Cardiac fibroblast (primary cell): ENCODE data around the gene TTLL7.

Source experiments
- DNase-seq, 2 donors: peaks; one replicate each; pipeline versions ENCODE4 v3.0.0 to v3.0.0-alpha.2; 2010; ENCODE audit warnings: low read depth in 2 of 2
- H3K4me3 ChIP-seq, 2 donors: replicated peaks in 1 of 2; 1 replicate in 1 of 2; 2 replicates in 1 of 2; pipeline ENCODE4 v1.5.1; 2011; ENCODE audit warnings: low read depth in 2 of 2, low read length in 2 of 2, mild to moderate bottlenecking in 2 of 2, moderate library complexity in 1 of 2
- CTCF ChIP-seq: IDR thresholded peaks from one replicate; pipeline ENCODE4 v1.5.1; 2011; ENCODE audit warnings: low read depth, mild to moderate bottlenecking, low read length, inconsistent platforms

TTLL7 gene

DNA sequence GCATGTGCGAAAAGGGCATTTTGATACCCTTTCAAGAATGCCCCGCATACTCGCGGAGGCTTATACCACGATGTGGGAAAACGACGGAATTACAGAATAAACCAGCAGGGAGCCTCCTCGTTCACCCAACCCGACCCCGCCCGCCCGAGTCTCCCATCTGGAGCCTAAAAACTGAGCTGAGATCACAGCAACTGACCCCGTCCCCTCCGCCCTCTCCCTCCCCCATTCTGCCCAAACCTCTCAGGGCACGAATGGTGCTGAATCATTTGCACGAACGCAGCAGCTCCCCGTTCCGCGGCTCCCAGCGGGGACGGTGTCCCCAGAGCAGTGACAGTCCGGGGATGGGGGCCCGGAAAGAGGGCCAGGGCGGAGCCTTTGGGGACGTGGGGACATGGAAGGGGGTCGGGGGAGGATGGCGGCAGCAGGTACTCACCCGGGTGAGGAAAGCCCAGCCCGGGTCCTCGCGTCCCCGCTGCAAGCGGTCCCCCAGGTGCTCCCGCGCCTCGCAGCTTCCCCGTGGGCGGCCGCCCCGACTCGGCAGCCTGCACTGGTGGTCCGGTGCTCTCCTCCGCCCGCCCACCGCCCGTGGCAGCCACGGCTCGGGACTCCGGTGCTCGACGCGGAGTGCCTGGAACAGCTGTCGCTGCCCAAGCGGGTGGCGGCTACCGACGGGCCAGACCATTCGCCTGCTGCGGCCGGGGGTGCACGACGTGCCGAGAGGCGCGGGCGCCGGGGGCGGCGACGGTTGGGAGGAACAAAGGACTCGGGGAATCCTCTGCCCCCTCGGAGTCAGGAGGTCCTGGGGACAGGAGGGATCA lies at the start of gene TTLL7:
Gene TTLL7, minus strand, starts transcription at position 635 of the 818 bp plus-strand sequence. CDS start 46,921 bp downstream, outside the sequence.
- TF ChIP-seq CTCF = no peak
- DNase-seq = peak; percentile 33 to 35
- peak within 1 kb of the TSS; percentile 83 to 86 for H3K4me3 ChIP-seq

DNA sequence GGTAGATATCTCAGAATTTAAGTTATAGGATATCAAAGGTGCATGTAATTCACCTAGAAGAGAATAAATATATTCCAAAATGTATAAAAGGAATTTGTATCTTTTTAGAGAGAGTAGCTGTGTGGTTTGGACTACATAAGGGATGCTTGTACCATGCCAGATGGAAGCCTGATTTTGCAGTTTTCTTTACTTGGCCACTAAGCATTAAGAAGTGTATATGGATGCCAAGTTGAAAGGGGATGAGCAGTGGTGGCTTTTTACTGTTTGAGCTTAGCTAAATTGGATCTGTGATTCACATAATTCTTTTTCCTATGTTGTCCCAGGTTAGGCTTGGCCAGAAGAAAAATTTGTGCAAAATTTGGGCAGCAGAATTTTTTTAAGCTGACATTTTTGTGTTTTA lies 43.5 kb upstream of the TTLL7 start:
- DNase-seq = no peak
- H3K4me3 ChIP-seq = no peak overlapping the region
- TF ChIP-seq CTCF = no peak

DNA sequence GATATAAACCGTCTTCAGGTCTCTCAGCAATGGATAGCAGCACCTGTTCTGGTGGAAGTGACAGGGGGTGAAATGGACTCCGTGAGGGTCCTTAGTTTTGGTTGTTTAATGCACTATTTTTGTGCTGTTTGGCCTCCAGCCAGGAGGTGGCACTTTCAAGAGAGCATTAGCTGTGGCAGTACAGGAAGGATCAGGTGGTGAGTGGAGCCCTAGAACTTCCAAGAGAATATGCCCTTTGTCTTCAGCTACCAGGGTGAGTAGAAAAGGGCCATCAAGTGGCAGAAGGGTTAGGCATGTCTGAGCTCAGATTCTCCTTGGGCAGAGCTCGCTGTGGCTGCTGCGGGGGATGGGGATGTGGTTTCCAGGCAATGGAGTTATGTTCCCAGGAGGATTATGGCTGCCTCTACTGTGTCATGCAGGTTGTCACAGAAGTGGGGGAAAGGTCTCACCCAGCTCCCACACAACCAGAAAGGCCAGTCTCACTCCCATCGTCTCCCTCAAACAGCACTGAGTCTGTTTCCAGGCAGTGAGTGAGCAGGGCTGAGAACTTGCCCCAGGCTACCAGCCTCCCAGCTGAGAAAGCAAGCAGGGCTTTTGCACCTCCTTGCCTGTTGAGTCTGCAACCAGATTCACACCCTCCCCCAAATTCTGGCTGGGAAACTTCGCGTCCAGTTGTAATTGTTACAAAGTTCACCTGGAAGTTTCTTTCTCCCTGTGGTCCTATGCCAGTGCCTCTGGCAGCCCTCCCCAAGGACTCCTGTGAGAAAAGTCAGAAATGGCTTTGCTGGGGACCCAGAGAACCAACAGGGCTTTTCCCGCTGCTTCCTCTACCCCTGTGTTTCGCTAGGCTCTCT lies 39.1 kb upstream of the TTLL7 start:
- TF ChIP-seq CTCF = no peak
- no peak for DNase-seq
- H3K4me3 ChIP-seq = no peak overlapping the region

- no peak for TF ChIP-seq CTCF
- H3K4me3 ChIP-seq = no peak overlapping the region
- no peak for DNase-seq
Observed at GRCh38 chr1:84031802-84032327, 32.9 kb upstream of the TTLL7 start.

GRCh38 chr1:84027368-84027767 lies 28.4 kb upstream of the TTLL7 start:
- TF ChIP-seq CTCF = no peak
- DNase-seq = no peak
- no peak overlapping the region for H3K4me3 ChIP-seq

- no peak for DNase-seq
- H3K4me3 ChIP-seq = no peak overlapping the region
- no peak for TF ChIP-seq CTCF
Observed at GRCh38 chr1:84025966-84026365, 27.0 kb upstream of the TTLL7 start.
